H9 (cell line): ENCODE measurements around the gene FOXI1. TPM values are rescaled to one million over a fixed set of nuclear protein-coding genes. Genes with fewer than 3 reads are reported as not detected.

Source experiments
- DNase-seq: peaks from one replicate; pipeline ENCODE4 v3.0.0-alpha.2; 2017
- H2AFZ ChIP-seq: one replicate; pipeline ENCODE4 v1.6.1; 2013; ENCODE audit warnings: mild to moderate bottlenecking, low read length, control low read depth, moderate library complexity
- H2AK5ac ChIP-seq: 2 replicates; pipeline ENCODE4 v1.6.1; 2013; ENCODE audit warnings: low read length, control low read depth, mixed read lengths; ENCODE audit not compliant: insufficient read length
- H2BK120ac ChIP-seq: one replicate; pipeline ENCODE4 v1.6.1; 2013; ENCODE audit warnings: low read depth, mild to moderate bottlenecking, low read length, control low read depth, inconsistent platforms; ENCODE audit not compliant: poor library complexity, severe bottlenecking
- H2BK12ac ChIP-seq: 2 replicates; pipeline ENCODE4 v1.6.1; 2013; ENCODE audit warnings: low read length, control low read depth, mixed read lengths, low read depth; ENCODE audit not compliant: insufficient read length
- H2BK15ac ChIP-seq: 2 replicates; pipeline ENCODE4 v1.6.1; 2013; ENCODE audit warnings: low read depth, low read length, control low read depth
- H2BK20ac ChIP-seq: one replicate; pipeline ENCODE4 v1.6.1; 2013; ENCODE audit warnings: low read depth, mild to moderate bottlenecking, low read length, control low read depth, inconsistent platforms; ENCODE audit not compliant: poor library complexity, severe bottlenecking
- H2BK5ac ChIP-seq: 2 replicates; pipeline ENCODE4 v1.6.1; 2013; ENCODE audit warnings: low read length, control low read depth, mixed read lengths; ENCODE audit not compliant: insufficient read length
- H3K14ac ChIP-seq: 2 replicates; pipeline ENCODE4 v1.6.1; 2013; ENCODE audit warnings: low read length, control low read depth; ENCODE audit not compliant: insufficient read depth
- H3K18ac ChIP-seq: 2 replicates; pipeline ENCODE4 v1.6.1; 2013; ENCODE audit warnings: low read depth, mild to moderate bottlenecking, mixed read lengths, low read length, control low read depth; ENCODE audit not compliant: insufficient read length
- H3K23ac ChIP-seq: 2 replicates; pipeline ENCODE4 v1.6.1; 2013; ENCODE audit warnings: low read length, control low read depth, mixed read lengths, low read depth; ENCODE audit not compliant: insufficient read length
- H3K23me2 ChIP-seq: 2 replicates; pipeline ENCODE4 v1.6.1; 2013; ENCODE audit warnings: low read depth, mild to moderate bottlenecking, mixed read lengths, low read length, control low read depth; ENCODE audit not compliant: insufficient read length, poor library complexity, severe bottlenecking
- H3K27ac ChIP-seq: 2 replicates; pipeline ENCODE4 v1.5.1; 2013; ENCODE audit warnings: low read length, control low read depth, mixed read lengths, low read depth; ENCODE audit not compliant: insufficient read length
- H3K27me3 ChIP-seq: 2 replicates; pipeline ENCODE4 v1.6.1; 2013; ENCODE audit warnings: low read length, control low read depth, inconsistent platforms; ENCODE audit not compliant: insufficient read depth
- H3K4ac ChIP-seq: 2 replicates; pipeline ENCODE4 v1.6.1; 2013; ENCODE audit warnings: low read depth, mild to moderate bottlenecking, control low read depth, inconsistent platforms, low read length, moderate library complexity
- H3K4me1 ChIP-seq: 2 replicates; pipeline ENCODE4 v1.6.1; 2013; ENCODE audit warnings: low read length, control low read depth, inconsistent platforms; ENCODE audit not compliant: insufficient read depth
- H3K4me2 ChIP-seq: 2 replicates; pipeline ENCODE4 v1.6.1; 2013; ENCODE audit warnings: low read length, control low read depth, mixed read lengths; ENCODE audit not compliant: insufficient read length, insufficient read depth
- H3K56ac ChIP-seq: 2 replicates; pipeline ENCODE4 v1.6.1; 2013; ENCODE audit warnings: low read depth, mild to moderate bottlenecking, mixed read lengths, low read length, control low read depth; ENCODE audit not compliant: insufficient read length
- H3K79me1 ChIP-seq: 2 replicates; pipeline ENCODE4 v1.6.1; 2013; ENCODE audit warnings: low read depth, mild to moderate bottlenecking, moderate library complexity, low read length, control low read depth, inconsistent platforms; ENCODE audit not compliant: insufficient read depth, poor library complexity, severe bottlenecking
- H3K79me2 ChIP-seq: 2 replicates; pipeline ENCODE4 v1.6.1; 2013; ENCODE audit warnings: low read length, control low read depth, inconsistent platforms; ENCODE audit not compliant: insufficient read depth
- H3K9ac ChIP-seq: 2 replicates; pipeline ENCODE4 v1.6.1; 2013; ENCODE audit warnings: low read length, control low read depth, mixed read lengths; ENCODE audit not compliant: insufficient read length; ENCODE audit errors: extremely low read depth
- H3K9me3 ChIP-seq: one replicate; pipeline ENCODE4 v1.6.1; 2013; ENCODE audit warnings: low read depth, low read length, inconsistent platforms; ENCODE audit not compliant: control insufficient read depth
- H3T11ph ChIP-seq: one replicate; pipeline ENCODE4 v1.6.1; 2013; ENCODE audit warnings: mild to moderate bottlenecking, low read length, control low read depth, inconsistent platforms
- H4K20me1 ChIP-seq: one replicate; pipeline ENCODE4 v1.6.1; 2013; ENCODE audit not compliant: control insufficient read depth, insufficient read length, insufficient read depth
- H4K5ac ChIP-seq: 2 replicates; pipeline ENCODE4 v1.6.1; 2013; ENCODE audit warnings: low read depth, mild to moderate bottlenecking, mixed read lengths, low read length, control low read depth; ENCODE audit not compliant: insufficient read length
- H4K8ac ChIP-seq: replicated peaks from 2 replicates; pipeline ENCODE4 v1.6.1; 2013; ENCODE audit warnings: low read length, control low read depth, mixed read lengths, low read depth; ENCODE audit not compliant: insufficient read length
- H4K91ac ChIP-seq: 2 replicates; pipeline ENCODE4 v1.6.1; 2013; ENCODE audit warnings: low read depth, mild to moderate bottlenecking, moderate library complexity, mixed read lengths, low read length, control low read depth; ENCODE audit not compliant: insufficient read length
- H3K27ac Mint-ChIP-seq, 3 experiments: 2 replicates in 2 of 3; 3 replicates in 1 of 3; pipeline ENCODE4 v1.8.0; 2020 to 2021; ENCODE audit warnings: mixed read lengths in 3 of 3, mild to moderate bottlenecking in 1 of 3, moderate library complexity in 1 of 3
- H3K27me3 Mint-ChIP-seq: 2 replicates; pipeline ENCODE4 v1.8.0; 2021; ENCODE audit warnings: low read depth, mild to moderate bottlenecking, moderate library complexity, mixed read lengths
- H3K36me3 Mint-ChIP-seq, 3 experiments: 2 replicates in 2 of 3; 3 replicates in 1 of 3; pipeline ENCODE4 v1.8.0; 2020 to 2021; ENCODE audit warnings: low read depth in 3 of 3, mixed read lengths in 3 of 3; ENCODE audit not compliant: insufficient read depth in 1 of 3
- H3K4me1 Mint-ChIP-seq, 2 experiments: 2 replicates each; pipeline ENCODE4 v1.8.0; 2020; ENCODE audit warnings: mixed read lengths in 2 of 2
- H3K4me3 Mint-ChIP-seq, 2 experiments: 2 replicates in 1 of 2; 3 replicates in 1 of 2; pipeline ENCODE4 v1.8.0; 2020 to 2021; ENCODE audit warnings: mild to moderate bottlenecking in 2 of 2, mixed read lengths in 2 of 2, moderate library complexity in 1 of 2
- H3K9me3 Mint-ChIP-seq, 2 experiments: 2 replicates in 1 of 2; 3 replicates in 1 of 2; pipeline ENCODE4 v1.8.0; 2020; ENCODE audit warnings: mild to moderate bottlenecking in 2 of 2, mixed read lengths in 2 of 2, moderate library complexity in 1 of 2
- WGBS: extraction: QIAGEN DNeasy Blood & Tissue Kit; methylation state at CpG from one replicate; pipeline ENCODE4 v1.1.7; 2013; ENCODE audit warnings: missing lambda C conversion rate, low lambda C conversion rate, mixed read lengths; ENCODE audit not compliant: insufficient read length; ENCODE audit errors: extremely low coverage; 5-methylcytosine and 5-hydroxymethylcytosine counted together
- total RNA-seq: library from RNA; stranded (reverse); gene quantifications from 2 replicates; pipeline ENCODE4 v1.2.1, GENCODE V29; 2021
- TF ChIP-seq, protein P1 (sequence below): fragments of 200-600 bp; sonication (generic); conservative IDR thresholded peaks from 3 replicates; pipeline ENCODE4 v1.8.0; 2021; ENCODE audit warnings: antibody characterized with exemption, mild to moderate bottlenecking

FOXI1 gene
- total RNA-seq, 1 experiment from 2014 or later = not detected

DNA sequence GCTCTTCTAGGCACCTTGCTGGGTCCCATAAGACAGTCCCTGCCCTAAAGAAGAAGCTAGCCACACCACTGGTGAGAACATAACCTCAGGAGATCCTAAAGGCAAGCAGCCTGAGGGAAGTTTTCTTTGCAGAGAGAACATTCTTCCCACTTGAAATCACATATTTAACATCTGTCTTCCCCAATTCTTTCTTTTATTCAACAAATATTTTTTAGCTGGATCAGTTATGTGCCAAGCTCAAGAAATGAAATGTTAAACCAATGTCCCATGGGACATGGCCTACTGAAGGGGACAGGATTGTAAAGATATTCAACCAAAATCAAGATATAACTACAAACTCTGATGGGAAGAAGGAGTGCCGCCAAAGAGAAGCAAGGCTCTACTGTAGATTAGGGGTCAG, 36.5 kb downstream of the FOXI1 start:
- peaks cover 3% of the 10 kb centered on the region for H3K27me3 Mint-ChIP-seq
- H4K8ac ChIP-seq = no peak overlapping the region
- TF ChIP-seq, protein P1, sequence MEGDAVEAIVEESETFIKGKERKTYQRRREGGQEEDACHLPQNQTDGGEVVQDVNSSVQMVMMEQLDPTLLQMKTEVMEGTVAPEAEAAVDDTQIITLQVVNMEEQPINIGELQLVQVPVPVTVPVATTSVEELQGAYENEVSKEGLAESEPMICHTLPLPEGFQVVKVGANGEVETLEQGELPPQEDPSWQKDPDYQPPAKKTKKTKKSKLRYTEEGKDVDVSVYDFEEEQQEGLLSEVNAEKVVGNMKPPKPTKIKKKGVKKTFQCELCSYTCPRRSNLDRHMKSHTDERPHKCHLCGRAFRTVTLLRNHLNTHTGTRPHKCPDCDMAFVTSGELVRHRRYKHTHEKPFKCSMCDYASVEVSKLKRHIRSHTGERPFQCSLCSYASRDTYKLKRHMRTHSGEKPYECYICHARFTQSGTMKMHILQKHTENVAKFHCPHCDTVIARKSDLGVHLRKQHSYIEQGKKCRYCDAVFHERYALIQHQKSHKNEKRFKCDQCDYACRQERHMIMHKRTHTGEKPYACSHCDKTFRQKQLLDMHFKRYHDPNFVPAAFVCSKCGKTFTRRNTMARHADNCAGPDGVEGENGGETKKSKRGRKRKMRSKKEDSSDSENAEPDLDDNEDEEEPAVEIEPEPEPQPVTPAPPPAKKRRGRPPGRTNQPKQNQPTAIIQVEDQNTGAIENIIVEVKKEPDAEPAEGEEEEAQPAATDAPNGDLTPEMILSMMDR = no peak

More for the DNA sequence above, 36.5 kb downstream of the FOXI1 start:
- Histone ChIP-seq H3K56ac (no peak overlapping the region), H4K20me1 (no peaks in the 10 kb centered on the region), H3K79me2 (no peaks in the 10 kb centered on the region), H3K79me1 (no peaks in the 10 kb centered on the region), H3K27me3 (no peaks in the 10 kb centered on the region), H3K9ac (no peak overlapping the region), H4K91ac (no peak overlapping the region), H2AK5ac (no peak overlapping the region), H2BK5ac (no peak overlapping the region), H2BK120ac (no peak overlapping the region), H4K5ac (no peak overlapping the region), H3K14ac (no peak overlapping the region), H2AFZ (no peak overlapping the region), H3K18ac (no peak overlapping the region), H3K27ac (no peak overlapping the region), H2BK15ac (no peak overlapping the region), H3K9me3 (no peaks in the 10 kb centered on the region), H3K4me2 (no peak overlapping the region), H3K23ac (no peak overlapping the region), H3K23me2 (no peaks in the 10 kb centered on the region), H2BK12ac (no peak overlapping the region), H2BK20ac (no peak overlapping the region), H3K4ac (no peak overlapping the region), H3K4me1 (no peaks in the 10 kb centered on the region), H3T11ph (no peak overlapping the region)
- no peak overlapping the region for H3K4me3 Mint-ChIP-seq
- H3K4me1 Mint-ChIP-seq = no peaks in the 10 kb centered on the region
- no peaks in the 10 kb centered on the region for H3K36me3 Mint-ChIP-seq
- no peak overlapping the region for H3K27ac Mint-ChIP-seq
- H3K9me3 Mint-ChIP-seq = peaks cover 0 to 3% of the 10 kb centered on the region in 2 experiments; a peak in 1 of 5 replicates
- WGBS = no CpG with 5 or more reads among the region's 1 CpG
- no peak for DNase-seq
